ENCODE results near the gene EFNA5. TPM values are rescaled to one million over a fixed set of nuclear protein-coding genes. Genes with fewer than 3 reads are reported as not detected.
A peak's percentile ranks its signal among the peaks of the same experiment; 100 is the strongest.

EFNA5 gene
- total and polyA plus RNA-seq, 2 experiments from 2014 or later: 7.5 to 10.1 TPM

DNA sequence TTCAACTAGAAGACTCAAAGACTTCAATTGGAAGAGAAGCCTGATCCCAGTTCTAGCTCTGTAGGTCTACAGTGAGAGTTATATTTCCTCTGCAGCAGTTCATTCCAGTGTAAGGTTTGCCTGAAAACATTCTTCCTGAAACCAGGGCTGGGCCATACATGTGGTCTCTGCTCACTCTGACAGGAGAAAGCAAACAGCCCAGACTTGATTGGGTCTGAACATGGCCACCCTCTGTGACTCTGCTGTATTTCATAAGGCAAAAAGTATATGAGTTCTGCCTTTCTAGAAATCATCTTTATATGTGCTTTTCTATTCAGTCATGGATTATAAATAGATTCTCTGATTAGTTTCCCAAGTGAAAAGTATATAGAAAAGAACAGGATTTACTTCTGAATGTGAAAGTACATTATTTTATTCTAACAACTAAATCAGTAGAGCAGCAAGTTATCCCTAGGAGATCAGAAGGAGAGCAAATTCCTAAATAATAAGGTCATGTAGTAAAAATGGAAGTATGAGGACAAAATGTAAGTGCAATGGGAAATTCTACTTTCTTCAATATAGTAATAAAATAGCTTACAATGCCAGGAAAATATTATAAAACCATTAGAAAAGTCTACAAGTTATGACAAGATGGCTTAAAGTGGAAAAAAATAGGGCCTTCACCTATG lies 144.3 kb downstream of the EFNA5 start (continued):
- no peak for TF ChIP-seq ETS1 (IDR thresholded peaks at IDR 0.05)

DNA sequence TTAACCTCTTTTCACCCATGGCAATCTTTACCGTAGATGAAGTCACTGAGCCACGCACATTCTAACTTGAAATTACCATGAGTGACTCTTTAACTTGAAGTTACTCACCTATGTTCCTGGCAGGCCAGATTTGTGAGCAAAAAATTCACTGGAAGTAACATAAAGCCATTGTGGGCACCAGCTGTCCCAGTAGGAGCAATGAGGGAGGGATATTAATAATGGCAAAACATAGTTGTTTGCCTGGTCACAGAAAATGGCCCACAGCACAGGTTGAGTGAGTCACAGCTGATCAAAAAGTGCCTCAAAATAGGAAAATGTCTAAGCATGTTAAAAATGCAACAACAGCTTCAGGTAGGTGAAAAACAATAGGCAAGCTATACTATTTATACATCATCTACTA lies 146.6 kb downstream of the EFNA5 start:
- H4K20me1 ChIP-seq (replicated peaks; ENCODE audit: insufficient read depth): no peaks in the 10 kb centered on the region
- no peaks in the 10 kb centered on the region for H3F3A ChIP-seq (replicated peaks; ENCODE audit: low read depth)
- no peak overlapping the region for H2AFZ ChIP-seq
- no peak for DNase-seq (ENCODE audit: low spot score)
- no peaks in the 10 kb centered on the region for H3K36me3 ChIP-seq (ENCODE audit: insufficient read depth)
- H3K4me3 ChIP-seq: no peak overlapping the region
- no peak for ATAC-seq
- H3K4me3 Mint-ChIP-seq: no peak overlapping the region
- peaks cover 32% of the 10 kb centered on the region for H3K4me1 ChIP-seq (ENCODE audit: insufficient read depth)
- H3K36me3 Mint-ChIP-seq (ENCODE audit: low read depth): no peaks in the 10 kb centered on the region
- H3K9me3 Mint-ChIP-seq: no peaks in the 10 kb centered on the region
- H3K4me2 ChIP-seq: no peak overlapping the region
- no peak overlapping the region for H3K27ac ChIP-seq (ENCODE audit: low read depth)
- H3K79me2 ChIP-seq (replicated peaks; ENCODE audit: insufficient read depth): peaks cover 5% of the 10 kb centered on the region; the same call in 1 of the 2 replicates
- H3K27me3 Mint-ChIP-seq (ENCODE audit: insufficient read depth, low read depth, poor library complexity): no peaks in the 10 kb centered on the region
- H3K9me2 ChIP-seq (ENCODE audit: insufficient read depth): no peaks in the 10 kb centered on the region
- peaks cover 51% of the 10 kb centered on the region for H3K4me1 Mint-ChIP-seq
- H3K27ac Mint-ChIP-seq: peak overlapping the region; percentile 10; the same call in 1 of the 2 replicates
- H3K27me3 ChIP-seq (ENCODE audit: insufficient read depth): no peaks in the 10 kb centered on the region
- TF ChIP-seq ZNF331 (CRISPR knock-in tag; IDR thresholded peaks at IDR 0.05; ENCODE audit: low read depth) (no peak), ZNF114 (CRISPR knock-in tag; IDR thresholded peaks at IDR 0.05) (no peak), ETS1 (IDR thresholded peaks at IDR 0.05) (no peak), EZH2 (IDR thresholded peaks at IDR 0.05; ENCODE audit: low read depth, unreplicated experiment) (no peak), EZH2phosphoT487 (IDR thresholded peaks at IDR 0.05; ENCODE audit: unreplicated experiment) (no peak), POLR2AphosphoS5 (IDR thresholded peaks at IDR 0.05; ENCODE audit: low read depth) (no peak), CREB1 (CRISPR knock-in tag; IDR thresholded peaks at IDR 0.05; ENCODE audit: low read depth) (no peak), STAT1 (IDR thresholded peaks at IDR 0.05; ENCODE audit: unreplicated experiment) (no peak), CTCF (conservative IDR thresholded peaks at IDR 0.05; ENCODE audit: low read depth in 2 of 2) (no peak), NANOG (IDR thresholded peaks at IDR 0.05; ENCODE audit: borderline replicate concordance) (no peak)
- TF ChIP-seq, protein P1, sequence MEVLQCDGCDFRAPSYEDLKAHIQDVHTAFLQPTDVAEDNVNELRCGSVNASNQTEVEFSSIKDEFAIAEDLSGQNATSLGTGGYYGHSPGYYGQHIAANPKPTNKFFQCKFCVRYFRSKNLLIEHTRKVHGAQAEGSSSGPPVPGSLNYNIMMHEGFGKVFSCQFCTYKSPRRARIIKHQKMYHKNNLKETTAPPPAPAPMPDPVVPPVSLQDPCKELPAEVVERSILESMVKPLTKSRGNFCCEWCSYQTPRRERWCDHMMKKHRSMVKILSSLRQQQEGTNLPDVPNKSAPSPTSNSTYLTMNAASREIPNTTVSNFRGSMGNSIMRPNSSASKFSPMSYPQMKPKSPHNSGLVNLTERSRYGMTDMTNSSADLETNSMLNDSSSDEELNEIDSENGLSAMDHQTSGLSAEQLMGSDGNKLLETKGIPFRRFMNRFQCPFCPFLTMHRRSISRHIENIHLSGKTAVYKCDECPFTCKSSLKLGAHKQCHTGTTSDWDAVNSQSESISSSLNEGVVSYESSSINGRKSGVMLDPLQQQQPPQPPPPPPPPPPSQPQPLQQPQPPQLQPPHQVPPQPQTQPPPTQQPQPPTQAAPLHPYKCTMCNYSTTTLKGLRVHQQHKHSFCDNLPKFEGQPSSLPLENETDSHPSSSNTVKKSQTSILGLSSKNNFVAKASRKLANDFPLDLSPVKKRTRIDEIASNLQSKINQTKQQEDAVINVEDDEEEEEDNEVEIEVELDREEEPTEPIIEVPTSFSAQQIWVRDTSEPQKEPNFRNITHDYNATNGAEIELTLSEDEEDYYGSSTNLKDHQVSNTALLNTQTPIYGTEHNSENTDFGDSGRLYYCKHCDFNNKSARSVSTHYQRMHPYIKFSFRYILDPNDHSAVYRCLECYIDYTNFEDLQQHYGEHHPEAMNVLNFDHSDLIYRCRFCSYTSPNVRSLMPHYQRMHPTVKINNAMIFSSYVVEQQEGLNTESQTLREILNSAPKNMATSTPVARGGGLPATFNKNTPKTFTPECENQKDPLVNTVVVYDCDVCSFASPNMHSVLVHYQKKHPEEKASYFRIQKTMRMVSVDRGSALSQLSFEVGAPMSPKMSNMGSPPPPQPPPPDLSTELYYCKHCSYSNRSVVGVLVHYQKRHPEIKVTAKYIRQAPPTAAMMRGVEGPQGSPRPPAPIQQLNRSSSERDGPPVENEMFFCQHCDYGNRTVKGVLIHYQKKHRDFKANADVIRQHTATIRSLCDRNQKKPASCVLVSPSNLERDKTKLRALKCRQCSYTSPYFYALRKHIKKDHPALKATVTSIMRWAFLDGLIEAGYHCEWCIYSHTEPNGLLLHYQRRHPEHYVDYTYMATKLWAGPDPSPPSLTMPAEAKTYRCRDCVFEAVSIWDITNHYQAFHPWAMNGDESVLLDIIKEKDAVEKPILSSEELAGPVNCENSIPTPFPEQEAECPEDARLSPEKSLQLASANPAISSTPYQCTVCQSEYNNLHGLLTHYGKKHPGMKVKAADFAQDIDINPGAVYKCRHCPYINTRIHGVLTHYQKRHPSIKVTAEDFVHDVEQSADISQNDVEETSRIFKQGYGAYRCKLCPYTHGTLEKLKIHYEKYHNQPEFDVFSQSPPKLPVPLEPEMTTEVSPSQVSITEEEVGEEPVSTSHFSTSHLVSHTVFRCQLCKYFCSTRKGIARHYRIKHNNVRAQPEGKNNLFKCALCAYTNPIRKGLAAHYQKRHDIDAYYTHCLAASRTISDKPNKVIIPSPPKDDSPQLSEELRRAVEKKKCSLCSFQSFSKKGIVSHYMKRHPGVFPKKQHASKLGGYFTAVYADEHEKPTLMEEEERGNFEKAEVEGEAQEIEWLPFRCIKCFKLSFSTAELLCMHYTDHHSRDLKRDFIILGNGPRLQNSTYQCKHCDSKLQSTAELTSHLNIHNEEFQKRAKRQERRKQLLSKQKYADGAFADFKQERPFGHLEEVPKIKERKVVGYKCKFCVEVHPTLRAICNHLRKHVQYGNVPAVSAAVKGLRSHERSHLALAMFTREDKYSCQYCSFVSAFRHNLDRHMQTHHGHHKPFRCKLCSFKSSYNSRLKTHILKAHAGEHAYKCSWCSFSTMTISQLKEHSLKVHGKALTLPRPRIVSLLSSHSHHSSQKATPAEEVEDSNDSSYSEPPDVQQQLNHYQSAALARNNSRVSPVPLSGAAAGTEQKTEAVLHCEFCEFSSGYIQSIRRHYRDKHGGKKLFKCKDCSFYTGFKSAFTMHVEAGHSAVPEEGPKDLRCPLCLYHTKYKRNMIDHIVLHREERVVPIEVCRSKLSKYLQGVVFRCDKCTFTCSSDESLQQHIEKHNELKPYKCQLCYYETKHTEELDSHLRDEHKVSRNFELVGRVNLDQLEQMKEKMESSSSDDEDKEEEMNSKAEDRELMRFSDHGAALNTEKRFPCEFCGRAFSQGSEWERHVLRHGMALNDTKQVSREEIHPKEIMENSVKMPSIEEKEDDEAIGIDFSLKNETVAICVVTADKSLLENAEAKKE (CRISPR knock-in tag; IDR thresholded peaks at IDR 0.05): no peak
